GM18858 (cell line): Measurements from ENCODE around the gene ZNF724.
"Not testable (repeated sequence)": the region's sequence is repeated elsewhere in the genome, so short reads cannot be mapped to it uniquely, and the experiment has no call there.

Source experiments
- ATAC-seq: cut with Tn5 transposase; IDR thresholded peaks from one replicate; pipeline ENCODE4 v1.9.1; 2021; ENCODE audit not compliant: unreplicated experiment

The ZNF724 gene

DNA sequence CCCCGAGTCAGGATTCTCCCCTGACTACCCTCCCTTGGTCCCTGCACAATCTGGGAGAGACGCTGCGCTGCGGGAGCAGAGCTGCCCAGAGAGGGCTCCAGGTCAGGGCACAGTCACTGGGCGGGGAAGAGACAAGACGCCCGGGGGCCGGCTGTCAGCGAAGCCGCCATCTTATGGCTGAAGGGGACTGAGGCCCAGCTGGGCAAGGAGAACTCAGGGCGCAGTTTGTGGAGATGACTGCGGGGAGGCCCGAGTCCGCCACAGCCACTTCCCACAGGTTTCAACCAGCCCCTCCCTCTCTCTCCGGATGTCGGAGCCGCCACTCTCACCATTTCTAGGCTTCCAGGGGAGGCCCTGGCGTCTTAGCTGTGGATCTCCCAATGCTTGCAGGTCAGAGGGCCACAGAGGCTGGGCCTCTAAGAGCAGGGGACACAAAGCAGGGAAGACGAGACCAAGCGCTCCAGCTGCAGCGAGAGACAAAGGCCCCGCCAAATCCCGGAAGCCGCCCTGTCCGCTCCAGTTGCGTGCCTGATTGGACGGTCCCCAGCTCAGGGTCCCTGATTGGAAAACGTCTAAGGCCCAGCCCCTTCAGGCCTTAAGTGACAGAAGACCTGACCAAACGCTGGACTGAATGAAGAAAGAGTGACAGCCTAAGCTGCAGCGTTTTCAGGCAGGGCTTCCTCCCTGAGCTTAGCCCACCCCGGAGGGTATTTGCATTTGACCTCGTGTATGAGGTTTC, at the start of gene ZNF724:
TSS of gene ZNF724 (minus strand) at position 484 of the 739 bp plus-strand sequence. CDS start at position 332, 152 bp downstream.
- ATAC-seq: peak; percentile 98

DNA sequence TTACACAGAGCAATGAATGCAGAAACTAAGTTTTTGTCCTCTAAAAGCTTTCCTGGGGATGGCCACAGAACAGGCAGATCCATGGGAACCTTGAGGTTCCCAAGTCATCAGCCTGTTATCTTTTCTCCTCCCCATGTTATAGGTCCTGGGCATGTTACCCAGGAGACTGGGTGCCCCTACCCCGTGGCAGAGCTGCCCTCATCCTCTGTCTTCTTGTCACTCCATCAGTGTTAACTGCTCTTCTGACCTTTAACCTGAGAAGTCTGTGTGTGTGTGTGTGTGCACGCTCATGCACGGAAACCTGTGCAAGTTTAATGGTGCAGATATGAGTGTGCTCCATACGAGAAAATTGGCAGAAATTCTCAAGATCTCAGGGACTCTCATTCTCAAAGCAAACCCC, 43.9 kb upstream of the ZNF724 start:
- no peak for ATAC-seq

DNA sequence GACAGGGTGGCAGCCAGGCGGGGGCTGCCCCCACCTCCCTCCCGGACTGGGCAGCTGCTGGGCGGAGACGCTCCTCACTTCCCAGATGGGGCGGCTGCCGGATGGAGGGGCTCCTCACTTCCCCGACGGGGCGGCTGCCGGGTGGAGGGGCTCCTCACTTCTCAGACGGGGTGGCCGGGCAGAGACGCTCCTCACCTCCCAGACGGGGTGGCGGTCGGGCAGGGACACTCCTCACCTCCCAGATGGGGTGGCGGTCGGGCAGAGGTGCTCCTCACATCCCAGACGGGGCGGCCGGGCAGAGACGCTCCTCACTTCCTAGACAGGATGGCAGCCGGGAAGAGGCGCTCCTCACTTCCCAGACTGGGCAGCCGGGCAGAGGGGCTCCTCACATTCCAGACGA, 39.8 kb upstream of the ZNF724 start:
- ATAC-seq: not testable (repeated sequence)

DNA sequence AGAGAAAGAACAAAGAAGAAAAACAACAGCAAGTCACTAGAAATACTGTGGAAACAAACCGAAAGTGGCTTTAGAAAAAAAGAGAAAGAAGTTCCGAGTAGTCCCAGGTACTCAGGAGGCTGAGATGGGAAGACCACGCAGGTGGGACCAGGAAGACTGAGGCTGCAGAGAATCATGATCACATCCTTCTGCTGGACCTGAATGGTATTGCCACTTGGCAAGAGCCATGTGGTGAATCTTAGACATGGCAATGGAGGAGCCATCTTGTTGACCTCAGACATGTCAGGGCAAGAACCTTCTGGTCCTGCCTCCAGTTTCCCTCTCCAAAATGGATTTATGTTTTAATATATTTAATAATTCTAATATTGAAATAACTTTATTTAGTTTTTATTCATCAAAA, 37.4 kb upstream of the ZNF724 start:
- no peak for ATAC-seq

DNA sequence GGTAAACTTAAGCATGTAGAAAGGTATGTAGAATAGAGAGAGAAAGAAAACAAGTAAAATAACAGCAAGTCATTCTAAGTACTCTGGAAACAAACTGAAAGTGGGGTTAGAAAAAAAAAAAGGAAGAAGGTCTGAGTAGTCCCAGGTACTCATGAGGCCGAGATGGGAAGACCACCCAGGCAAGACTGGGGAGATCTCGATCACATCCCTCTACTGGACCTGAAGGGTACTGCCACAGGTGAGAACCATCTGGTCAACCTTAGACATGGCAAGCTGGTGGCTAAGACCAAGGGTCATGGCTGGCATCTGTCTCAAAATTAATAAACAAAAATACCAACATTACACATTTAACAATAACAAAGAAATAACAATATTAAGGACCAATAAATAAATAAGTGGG, 36.3 kb upstream of the ZNF724 start:
- no peak for ATAC-seq

DNA sequence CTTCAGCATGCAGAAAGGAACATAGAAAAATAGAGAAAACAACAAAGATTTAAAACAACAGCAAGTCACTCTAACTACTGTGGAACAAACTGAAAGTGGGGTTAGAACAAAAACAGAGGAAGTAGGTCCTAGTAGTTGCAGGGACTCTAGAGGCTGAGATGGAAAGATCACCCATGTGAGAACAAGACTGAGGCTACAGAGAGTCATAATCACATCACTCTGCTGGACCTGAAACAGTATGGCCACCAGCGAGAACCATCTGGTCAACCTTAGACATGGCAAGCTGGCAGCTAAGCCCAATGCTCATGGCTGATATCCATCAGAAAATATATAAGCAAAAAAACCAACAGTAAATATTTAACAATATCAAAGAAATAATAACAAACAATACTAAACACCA, 35.8 kb upstream of the ZNF724 start:
- no peak for ATAC-seq

DNA sequence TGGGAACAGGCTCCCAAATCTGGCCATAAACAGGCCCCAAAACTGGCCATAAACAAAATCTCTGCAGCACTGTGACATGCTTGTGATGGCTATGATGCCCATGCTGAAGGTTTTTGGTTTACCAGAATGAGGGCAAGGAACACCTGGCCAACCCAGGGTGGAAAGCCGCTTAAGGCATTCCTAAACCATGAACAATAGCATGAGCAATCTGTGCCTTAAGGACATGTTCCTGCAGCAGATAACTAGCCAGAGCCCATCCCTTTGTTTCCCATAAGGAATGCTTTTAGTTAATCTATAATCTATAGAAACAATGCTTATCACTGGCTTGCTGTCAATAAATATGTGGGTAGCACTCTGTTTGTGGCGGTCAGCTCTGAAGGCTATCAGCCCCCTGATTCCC, 35.1 kb upstream of the ZNF724 start:
- ATAC-seq: not testable (repeated sequence)

DNA sequence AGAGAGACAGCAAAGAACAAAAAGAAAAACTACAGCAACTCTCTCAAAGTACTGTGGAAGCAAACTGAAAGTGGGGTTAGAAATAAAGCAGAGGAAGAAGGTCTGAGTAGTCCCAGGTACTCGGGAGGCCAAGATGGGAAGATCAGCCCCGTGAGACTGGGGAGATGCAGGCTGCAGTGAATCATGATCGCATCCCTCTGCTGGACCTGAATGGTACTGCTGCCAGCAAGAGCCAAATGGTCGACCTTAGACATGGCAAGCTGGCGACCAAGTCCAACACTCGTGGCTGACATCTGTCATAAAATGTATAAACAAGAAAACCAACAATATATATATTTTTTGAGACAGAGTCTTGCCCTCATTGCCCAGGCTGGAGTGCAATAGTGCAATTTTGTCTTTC, 33.7 kb upstream of the ZNF724 start:
- no peak for ATAC-seq

DNA sequence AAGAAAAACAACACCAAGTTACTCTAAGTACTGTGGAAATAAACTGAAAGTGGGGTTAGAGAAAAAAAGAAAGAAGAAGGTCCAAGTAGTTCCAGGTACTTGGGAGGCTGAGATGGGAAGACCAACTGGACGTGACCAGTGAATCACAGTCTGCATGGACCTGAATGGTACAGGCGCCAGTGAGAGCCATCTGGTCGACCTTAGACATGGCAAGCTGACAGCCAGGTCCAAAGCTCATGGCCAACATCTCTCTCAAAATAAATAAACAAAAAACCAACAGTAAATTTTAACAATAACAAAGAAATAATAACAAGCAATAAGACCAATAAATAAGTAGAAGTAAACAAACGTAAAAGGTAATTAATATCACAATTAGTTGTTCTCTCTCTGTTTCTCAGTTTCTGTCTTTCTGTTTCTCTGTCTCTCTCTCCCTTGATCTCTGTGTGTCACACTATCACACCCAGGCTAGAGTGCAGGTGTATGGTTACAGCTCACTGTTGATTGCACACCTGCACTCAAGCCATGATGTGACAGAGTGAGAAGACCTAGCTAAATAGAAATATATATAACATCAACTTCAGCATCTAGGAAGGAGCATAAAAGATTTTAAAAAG, 31.6 kb upstream of the ZNF724 start:
- ATAC-seq: no peak

DNA sequence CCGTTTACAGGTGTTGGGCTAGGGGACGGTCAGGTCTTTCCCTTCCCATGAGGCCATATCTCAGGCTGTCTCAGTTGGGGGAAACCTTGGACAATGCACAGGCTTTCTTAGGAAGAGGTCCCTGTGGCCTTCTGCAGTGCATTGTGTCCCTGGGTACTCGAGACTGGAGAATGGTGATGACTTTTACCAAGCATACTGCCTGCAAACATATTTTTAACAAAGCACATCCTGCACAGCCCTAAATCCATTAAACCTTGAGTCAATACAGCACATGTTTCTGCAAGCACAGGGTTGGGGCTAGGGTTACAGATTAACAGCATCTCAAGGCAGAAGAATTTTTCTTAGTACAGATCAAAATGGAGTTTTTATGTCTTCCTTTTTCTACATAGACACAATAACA, 27.9 kb upstream of the ZNF724 start:
- not testable (repeated sequence) for ATAC-seq

DNA sequence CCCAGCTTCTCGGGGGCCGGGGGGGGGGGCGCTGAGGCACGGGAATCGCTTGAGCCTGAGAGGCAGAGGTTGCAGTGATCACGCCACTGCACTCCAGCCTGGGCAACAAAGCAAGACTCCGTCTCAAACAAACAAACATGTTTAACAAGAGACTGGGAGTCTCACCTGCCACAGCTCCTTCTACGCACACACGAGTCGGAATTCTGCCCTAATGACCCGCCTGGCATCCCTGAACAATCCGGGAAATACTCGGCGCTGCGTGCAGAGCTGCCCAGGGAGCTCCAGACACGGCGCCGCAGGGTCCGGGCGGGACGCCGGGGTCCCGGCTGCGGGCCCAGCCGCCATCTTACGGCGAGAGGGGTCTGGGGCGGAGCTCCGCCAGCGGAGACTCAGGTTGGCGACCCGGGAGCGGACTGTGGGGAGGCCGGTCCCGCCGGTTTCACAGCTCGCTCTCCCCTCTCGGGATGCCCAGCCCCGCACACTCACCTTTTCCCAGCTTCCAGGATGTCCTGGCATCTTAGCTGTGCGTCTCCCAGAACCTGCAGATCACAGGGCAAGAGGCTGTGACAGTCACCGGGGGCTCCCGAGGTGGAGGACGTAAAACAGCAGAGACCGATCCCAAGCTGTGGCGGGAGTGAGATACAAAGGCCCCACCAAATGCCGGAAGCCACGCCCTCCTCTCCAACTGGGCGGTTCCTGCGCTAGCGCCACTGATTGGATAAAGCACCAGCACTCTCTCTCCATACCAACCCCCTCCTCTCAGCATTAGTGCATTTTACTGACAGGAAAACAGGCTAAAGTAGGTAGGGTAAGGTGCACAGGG, 23.6 kb upstream of the ZNF724 start:
- ATAC-seq: peak; percentile 99

DNA sequence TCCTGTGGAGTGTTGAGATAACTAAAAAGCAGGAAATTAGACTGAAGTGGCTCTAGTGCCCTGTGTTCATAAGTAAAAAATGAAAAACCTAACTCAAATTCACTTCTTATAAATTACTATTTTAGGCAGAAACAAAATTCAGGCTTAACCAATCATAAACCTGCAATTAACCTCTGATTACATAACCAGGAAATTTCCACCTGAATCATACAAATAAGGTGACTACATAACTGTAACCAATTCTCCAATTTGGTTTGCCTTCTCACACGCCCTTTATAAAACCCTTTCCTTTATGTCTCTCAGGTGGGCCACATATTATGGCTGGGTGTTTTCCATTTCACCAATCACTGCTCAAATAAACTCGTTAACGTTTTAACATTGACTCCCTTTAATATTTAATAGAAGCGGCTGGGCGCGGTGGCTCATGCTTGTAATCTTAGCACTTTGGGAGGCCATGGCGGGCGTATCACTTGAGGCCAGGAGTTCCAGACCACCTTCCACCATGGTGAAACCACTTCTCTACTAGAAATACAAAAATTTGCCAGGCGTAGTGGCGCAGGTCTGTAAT, 22.9 kb upstream of the ZNF724 start:
- no peak for ATAC-seq

DNA sequence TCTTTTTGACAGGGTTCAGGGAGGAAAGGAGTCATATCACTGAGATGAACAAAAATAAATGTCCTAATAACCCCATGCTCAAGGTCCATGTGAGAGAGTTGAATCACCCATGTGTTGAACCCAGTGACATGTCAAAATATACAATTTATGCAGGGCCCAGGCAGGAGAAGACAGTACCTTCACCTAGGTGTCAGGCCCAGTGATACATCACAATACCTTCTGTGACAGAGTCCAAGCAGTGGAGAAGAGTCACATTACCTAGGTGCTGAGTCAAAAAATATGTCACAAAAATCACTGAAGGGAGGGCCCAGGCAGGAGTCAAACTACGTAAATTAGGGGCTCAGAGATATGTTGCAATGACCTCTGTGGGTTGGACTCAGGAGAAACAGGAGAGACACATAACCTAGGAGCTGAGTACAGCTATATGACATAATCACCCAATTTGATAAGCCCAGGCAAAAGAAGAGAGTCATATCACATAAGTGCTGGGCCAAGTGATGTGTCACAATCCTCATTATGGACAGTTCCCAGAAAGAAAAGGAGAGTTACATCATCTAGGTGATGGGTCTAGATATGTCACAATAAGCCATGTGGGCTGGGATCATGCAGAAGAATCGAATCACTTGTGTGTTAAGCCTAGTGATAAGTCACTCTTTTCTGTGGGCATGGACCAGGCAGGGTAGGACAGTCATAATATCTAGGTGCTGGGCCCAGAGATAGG, 13.8 kb upstream of the ZNF724 start:
- ATAC-seq: no peak

DNA sequence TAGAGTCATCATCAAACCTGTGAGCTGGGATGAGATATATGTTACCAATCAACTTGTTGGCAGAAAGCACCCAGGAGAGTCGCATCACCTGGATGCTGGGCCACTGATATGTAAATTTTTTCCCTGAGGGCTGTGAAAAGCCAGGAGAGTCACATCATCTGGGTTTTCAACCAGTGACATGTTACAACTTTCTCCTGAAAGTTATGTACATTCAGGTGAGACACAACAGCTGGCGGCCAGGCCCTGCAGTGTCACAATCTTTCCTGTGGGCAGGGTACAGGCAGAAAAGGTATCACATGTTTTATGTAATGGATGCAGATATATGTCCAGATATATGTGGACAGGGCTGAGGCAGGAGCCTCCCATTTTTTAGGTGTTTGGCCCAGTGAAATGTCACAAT, 13.2 kb upstream of the ZNF724 start:
- ATAC-seq: no peak

DNA sequence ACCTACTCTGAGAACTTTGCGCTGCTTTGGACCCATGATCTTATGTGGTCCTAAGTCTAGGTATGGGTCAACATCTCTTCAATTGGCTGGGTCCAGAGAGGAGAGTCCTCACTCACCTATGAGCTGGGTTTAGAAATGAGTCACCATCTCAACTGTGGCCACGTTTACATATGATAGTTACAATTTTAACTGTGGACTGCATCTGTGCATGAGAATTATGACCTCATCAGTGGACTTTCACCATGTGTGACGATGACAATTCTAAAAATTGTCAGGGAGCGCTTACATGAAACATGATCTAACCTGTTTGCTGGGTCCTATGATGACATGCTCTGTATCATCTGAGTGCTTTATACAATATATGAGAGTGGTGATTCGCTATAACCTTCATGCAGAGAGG, 12.7 kb upstream of the ZNF724 start:
- no peak for ATAC-seq

DNA sequence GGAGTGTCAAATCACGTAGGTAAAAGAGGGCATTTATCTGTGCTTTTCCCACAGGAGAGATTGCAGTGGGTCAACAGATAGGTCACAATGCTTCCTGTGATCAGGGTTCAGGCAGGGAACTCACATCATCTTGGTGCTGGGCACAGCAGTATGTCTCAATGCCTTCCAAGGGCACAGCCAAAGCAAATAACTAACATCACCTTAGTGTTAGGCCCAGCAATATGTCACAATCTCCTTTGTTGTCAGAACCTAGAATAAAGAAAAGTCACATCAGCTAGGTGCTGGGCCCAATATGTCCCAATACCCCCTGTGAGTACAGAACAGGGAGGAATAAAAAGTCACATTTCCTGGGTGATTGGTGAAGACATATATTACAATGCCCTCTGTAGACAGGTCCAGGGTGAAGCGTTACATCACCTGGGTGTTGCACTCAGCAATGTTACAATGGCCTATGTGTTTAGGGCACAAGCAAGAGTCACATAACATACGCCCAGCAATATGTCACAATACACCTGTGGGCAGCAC, 11.4 kb upstream of the ZNF724 start:
- no peak for ATAC-seq

DNA sequence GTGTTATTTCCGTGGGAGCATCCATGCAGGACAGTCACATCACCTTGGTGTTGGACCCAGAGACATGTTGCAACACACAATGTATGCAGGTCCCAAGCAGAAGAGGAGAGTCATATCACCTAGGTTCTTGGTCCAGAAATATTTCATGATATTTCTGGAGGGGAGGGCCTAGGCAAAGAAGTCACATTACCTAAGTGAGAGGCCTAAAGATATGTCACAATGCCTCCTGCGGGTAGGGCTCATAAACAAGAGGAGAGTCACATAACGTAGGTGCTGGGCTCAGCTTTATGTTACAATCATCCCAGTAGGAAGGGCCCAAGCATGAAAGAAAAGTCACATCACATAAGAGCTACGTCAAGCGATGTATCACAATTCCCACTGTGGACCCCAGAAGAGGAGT, 10.8 kb upstream of the ZNF724 start:
- ATAC-seq: no peak

DNA sequence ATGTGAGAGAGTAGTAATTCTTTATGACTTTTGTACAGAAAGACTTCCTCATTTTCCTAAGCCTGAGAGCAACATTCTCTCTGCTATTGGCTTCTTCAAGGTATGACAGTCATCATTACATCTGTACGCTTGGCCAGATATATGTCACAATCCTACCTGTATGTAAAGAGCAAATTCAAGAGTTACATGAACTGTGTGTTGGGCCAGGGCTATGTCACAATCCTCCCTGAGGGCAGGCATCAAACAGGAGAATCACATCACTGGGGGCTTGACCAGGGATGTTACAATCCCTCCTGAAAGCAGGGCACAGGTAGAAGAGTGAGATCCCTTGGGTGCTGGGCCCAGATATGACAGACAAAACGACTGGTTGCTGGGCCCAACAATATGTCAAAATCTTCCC, 9.8 kb upstream of the ZNF724 start:
- no peak for ATAC-seq

DNA sequence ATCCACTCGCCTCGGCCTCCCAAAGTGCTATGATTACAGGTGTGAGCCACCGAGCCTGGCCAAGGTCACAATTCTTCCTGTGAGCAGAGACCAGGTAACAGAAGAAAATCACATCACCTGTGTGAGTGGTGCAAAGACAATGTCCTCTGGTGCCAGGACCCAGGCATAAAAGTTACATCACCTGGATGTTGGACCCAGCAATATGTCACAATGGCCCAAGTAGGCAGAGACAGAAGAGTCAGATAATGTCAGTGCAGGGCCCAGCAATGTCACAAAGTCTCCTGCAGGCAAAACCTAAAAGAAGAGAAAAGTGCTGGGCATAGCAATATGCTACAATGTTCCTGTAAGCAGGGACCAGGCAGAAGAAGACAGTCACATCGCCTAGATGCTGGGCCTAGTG, 5.5 kb upstream of the ZNF724 start:
- ATAC-seq: no peak

DNA sequence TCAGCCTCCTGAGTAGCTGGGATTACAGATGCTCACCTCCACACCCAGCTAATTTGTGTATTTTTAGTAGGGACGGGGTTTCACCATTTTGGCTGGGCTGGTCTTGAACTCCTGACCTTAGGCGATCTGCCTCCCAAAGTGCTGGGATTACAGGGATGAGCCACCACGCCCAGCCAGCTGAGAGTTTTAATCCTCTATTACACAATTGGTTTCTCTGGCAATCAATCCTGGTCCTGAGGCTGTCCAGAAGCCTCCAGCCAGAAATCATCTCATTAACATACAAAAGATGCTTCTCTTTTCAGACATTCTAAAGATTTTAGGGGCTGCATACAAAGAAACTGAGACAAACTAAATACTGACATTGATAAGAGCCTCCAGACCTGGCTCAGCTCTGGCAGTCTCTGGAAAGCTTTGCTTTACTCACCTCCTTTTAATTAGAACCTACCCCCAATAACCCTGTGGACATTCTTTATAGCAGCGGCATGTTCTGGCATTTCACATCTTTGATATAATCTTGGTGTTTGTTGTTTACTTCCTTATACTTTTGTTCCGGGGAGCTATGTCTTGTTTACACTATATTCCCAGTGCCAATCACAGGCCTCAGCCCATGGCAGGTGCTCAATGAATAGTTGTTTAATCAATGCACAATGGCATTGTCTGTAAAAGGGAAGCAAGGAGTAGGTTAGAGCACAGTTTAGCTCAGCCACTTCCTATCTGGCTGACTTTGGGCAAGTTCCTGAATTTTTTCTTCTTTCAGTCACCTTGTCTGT, 4.1 kb upstream of the ZNF724 start:
- no peak for ATAC-seq
